BE2C (cell line): Measurements from ENCODE around the gene FHOD1.
A peak's percentile ranks its signal among the peaks of the same experiment; 100 is the strongest.

Experiments used
- DNase-seq: peaks from one replicate; pipeline ENCODE4 v3.0.0-alpha.2; 2020
- H3K27me3 ChIP-seq: fragments of 250-450 bp; sonication (Bioruptor Pico); 2 replicates; pipeline ENCODE4 v1.5.1; 2020; ENCODE audit warnings: mild to moderate bottlenecking
- H3K36me3 ChIP-seq: fragments of 250-450 bp; sonication (Bioruptor Pico); 2 replicates; pipeline ENCODE4 v1.5.1; 2020; ENCODE audit warnings: mild to moderate bottlenecking
- H3K4me1 ChIP-seq: fragments of 250-450 bp; sonication (Bioruptor Pico); 2 replicates; pipeline ENCODE4 v1.5.1; 2020
- H3K4me3 ChIP-seq: 2 replicates; pipeline ENCODE4 v1.5.1; 2011; ENCODE audit warnings: low read depth, low read length
- H3K9me3 ChIP-seq: fragments of 250-450 bp; sonication (Bioruptor Pico); 2 replicates; pipeline ENCODE4 v1.5.1; 2020
- TF ChIP-seq, protein P1 (sequence below): IDR thresholded peaks from 2 replicates; pipeline ENCODE4 v1.5.1; 2012; ENCODE audit warnings: mild to moderate bottlenecking, low read depth, low read length

FHOD1 gene

DNA sequence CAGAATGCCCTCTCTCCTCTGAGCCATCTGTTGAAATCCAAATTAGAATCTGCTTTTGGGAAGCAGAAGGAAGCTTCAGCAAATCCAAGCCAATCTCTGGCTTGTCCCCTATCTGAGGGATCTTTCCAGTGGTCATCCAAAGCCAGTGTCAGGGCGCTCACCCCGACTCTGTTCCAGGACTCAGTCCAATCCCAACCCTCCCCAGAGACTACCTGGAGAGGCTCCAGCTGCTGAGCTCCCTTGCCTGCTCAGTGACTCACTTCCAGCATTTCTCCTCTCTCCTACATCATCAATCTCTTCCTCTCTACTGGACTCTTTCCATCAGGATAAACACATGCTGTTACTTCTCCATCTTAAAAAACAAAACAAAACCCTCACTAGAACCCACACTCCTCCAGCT lies 65.9 kb downstream of the FHOD1 start:
- TF ChIP-seq, protein P1, sequence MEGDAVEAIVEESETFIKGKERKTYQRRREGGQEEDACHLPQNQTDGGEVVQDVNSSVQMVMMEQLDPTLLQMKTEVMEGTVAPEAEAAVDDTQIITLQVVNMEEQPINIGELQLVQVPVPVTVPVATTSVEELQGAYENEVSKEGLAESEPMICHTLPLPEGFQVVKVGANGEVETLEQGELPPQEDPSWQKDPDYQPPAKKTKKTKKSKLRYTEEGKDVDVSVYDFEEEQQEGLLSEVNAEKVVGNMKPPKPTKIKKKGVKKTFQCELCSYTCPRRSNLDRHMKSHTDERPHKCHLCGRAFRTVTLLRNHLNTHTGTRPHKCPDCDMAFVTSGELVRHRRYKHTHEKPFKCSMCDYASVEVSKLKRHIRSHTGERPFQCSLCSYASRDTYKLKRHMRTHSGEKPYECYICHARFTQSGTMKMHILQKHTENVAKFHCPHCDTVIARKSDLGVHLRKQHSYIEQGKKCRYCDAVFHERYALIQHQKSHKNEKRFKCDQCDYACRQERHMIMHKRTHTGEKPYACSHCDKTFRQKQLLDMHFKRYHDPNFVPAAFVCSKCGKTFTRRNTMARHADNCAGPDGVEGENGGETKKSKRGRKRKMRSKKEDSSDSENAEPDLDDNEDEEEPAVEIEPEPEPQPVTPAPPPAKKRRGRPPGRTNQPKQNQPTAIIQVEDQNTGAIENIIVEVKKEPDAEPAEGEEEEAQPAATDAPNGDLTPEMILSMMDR, result no peak
- no peaks in the 10 kb centered on the region for H3K36me3 ChIP-seq
- no peaks in the 10 kb centered on the region for H3K27me3 ChIP-seq
- H3K4me3 ChIP-seq, result no peak overlapping the region
- no peak for DNase-seq
- no peaks in the 10 kb centered on the region for H3K9me3 ChIP-seq
- H3K4me1 ChIP-seq, result peaks cover 3% of the 10 kb centered on the region; the same call in 1 of the 2 replicates

DNA sequence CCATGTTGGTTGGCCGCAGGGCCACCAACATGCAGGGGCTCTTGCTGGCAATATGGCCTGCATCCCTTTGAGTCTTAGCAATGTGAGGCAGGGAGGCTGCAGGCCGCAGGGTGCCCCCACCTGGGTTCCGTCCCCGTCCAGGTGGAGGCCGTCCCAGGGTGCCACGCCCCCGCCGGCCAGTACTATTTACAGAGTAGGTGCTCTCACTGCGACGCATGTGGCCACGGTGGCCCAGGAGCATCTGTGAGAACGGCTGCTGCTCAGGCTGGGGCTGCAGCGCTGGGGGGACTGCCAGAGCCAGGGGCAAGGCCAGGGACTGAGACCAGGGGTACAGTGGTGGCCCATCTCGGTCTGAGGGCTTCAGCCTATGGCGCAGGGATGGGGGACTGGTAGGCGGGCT lies 67.1 kb downstream of the FHOD1 start:
- Histone ChIP-seq H3K4me3 (no peak overlapping the region), H3K36me3 (no peaks in the 10 kb centered on the region), H3K27me3 (no peaks in the 10 kb centered on the region), H3K4me1 (peaks cover 2% of the 10 kb centered on the region), H3K9me3 (no peaks in the 10 kb centered on the region)
- DNase-seq, result no peak
- TF ChIP-seq, protein P1, result no peak

DNA sequence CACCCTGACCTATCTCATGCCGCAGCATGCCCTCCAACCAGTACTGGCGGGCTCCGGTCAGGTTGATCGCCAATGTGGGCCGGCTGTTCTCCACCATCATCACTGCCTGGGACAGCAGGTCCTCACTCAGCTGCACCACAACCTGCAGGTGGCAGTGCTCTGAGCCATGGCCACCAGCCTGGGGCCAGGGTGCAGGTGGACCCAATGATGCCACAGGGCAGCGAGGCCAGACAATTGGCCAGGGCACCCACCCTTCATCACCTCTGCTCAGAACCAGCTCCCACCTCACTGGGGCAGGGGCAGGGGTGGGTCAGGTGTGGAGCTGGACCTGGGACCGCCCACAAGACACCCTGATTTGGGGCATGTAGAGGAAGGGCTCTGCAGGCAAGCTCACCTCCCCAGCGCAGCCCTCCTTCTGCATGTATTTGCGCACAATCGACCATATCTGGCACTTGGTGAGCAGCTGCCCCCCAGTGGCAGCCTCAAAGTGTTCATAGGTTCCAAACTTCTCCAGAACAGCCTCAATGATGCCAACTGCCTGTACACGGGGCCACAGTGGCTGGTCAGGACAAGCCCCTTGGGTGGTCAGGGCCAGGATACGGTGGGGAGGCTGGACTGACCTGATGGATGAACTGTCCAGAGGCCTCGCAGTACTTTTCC lies 67.7 kb downstream of the FHOD1 start:
- H3K9me3 ChIP-seq, result no peaks in the 10 kb centered on the region
- H3K27me3 ChIP-seq, result no peaks in the 10 kb centered on the region
- no peaks in the 10 kb centered on the region for H3K36me3 ChIP-seq
- peaks cover 4% of the 10 kb centered on the region; the same call in 1 of the 2 replicates for H3K4me1 ChIP-seq
- TF ChIP-seq, protein P1, result peak; percentile 35
- H3K4me3 ChIP-seq, result no peak overlapping the region
- DNase-seq, result no peak
